Endothelial cell (in vitro differentiated cells): ENCODE results near the gene UBASH3B. TPM values are rescaled to one million over a fixed set of nuclear protein-coding genes. Genes with fewer than 3 reads are reported as not detected.

Source experiments
- DNase-seq: peaks from one replicate; pipeline ENCODE4 v3.0.0; 2021; ENCODE audit warnings: low spot score
- H3K27ac Mint-ChIP-seq: one replicate; pipeline ENCODE4 v1.8.0; 2021; ENCODE audit warnings: mixed read lengths, inconsistent platforms; ENCODE audit not compliant: unreplicated experiment
- H3K27me3 Mint-ChIP-seq: one replicate; pipeline ENCODE4 v1.8.0; 2021; ENCODE audit warnings: mild to moderate bottlenecking, moderate library complexity, mixed read lengths, inconsistent platforms; ENCODE audit not compliant: unreplicated experiment
- H3K36me3 Mint-ChIP-seq: one replicate; pipeline ENCODE4 v1.8.0; 2021; ENCODE audit warnings: mild to moderate bottlenecking, low read depth, mixed read lengths, inconsistent platforms; ENCODE audit not compliant: unreplicated experiment
- H3K4me1 Mint-ChIP-seq: one replicate; pipeline ENCODE4 v1.8.0; 2021; ENCODE audit warnings: mild to moderate bottlenecking, mixed read lengths, inconsistent platforms; ENCODE audit not compliant: unreplicated experiment
- H3K4me3 Mint-ChIP-seq: one replicate; pipeline ENCODE4 v1.8.0; 2021; ENCODE audit warnings: mild to moderate bottlenecking, mixed read lengths, inconsistent platforms; ENCODE audit not compliant: unreplicated experiment
- H3K9me3 Mint-ChIP-seq: one replicate; pipeline ENCODE4 v1.8.0; 2021; ENCODE audit warnings: mixed read lengths, inconsistent platforms; ENCODE audit not compliant: unreplicated experiment
- CTCF ChIP-seq: fragments of 200-600 bp; sonication (generic); IDR thresholded peaks from one replicate; pipeline ENCODE4 v1.5.0; 2021; ENCODE audit warnings: antibody characterized with exemption; ENCODE audit not compliant: unreplicated experiment
- total RNA-seq: library from RNA; stranded (reverse); fragmentation: NEBNext Ultra II Directional; extraction: Animal tissue kit (Norgen Biotek cat#: 25700); gene quantifications from one replicate; pipeline ENCODE4 v1.2.1, GENCODE V29; 2021; ENCODE audit not compliant: unreplicated experiment

UBASH3B gene
- total RNA-seq, 1 donor from 2014 or later = 43.3 TPM

- peaks cover 14% of the 10 kb centered on the region for H3K4me1 Mint-ChIP-seq
- H3K4me3 Mint-ChIP-seq = no peak overlapping the region
- DNase-seq = no peak
- H3K36me3 Mint-ChIP-seq = peaks cover 17% of the 10 kb centered on the region
- no peak for TF ChIP-seq CTCF
- no peaks in the 10 kb centered on the region for H3K27me3 Mint-ChIP-seq
- H3K9me3 Mint-ChIP-seq = peaks cover 5% of the 10 kb centered on the region
- H3K27ac Mint-ChIP-seq = no peak overlapping the region
These were observed 160.4 kb downstream of the UBASH3B start for GRCh38 chr11:122815900-122816299.

GRCh38 chr11:122816761-122817520 is 161.4 kb downstream of the UBASH3B start:
- Mint-ChIP-seq H3K9me3 (peaks cover 5% of the 10 kb centered on the region), H3K4me1 (peaks cover 14% of the 10 kb centered on the region), H3K27me3 (no peaks in the 10 kb centered on the region), H3K4me3 (no peak overlapping the region), H3K27ac (no peak overlapping the region), H3K36me3 (peaks cover 26% of the 10 kb centered on the region)
- no peak for DNase-seq
- no peak for TF ChIP-seq CTCF

GRCh38 chr11:122820158-122820557 is 164.6 kb downstream of the UBASH3B start:
- no peak for TF ChIP-seq CTCF
- Mint-ChIP-seq H3K4me1 (peaks cover 2% of the 10 kb centered on the region), H3K9me3 (peaks cover 24% of the 10 kb centered on the region), H3K4me3 (no peak overlapping the region), H3K36me3 (peaks cover 51% of the 10 kb centered on the region), H3K27ac (no peak overlapping the region), H3K27me3 (no peaks in the 10 kb centered on the region)
- no peak for DNase-seq

DNA sequence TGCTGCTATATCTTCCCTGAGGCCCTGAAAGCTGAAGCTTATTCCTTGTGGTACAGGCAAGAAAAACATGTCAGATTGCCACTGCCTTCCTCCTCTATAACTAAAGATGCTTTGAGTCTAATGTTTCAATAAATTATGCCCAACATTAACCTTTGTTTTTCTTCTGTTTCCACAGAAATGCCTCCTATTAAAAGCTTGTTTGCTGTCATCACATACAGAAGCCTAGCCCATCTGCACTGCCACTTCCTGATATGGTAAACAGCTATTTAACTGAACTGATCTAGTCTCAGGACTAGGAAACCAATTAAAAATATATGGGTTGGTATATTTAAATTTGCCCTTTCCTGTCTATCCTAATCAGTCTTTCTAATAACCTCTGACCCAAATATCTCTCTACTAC is 165.6 kb downstream of the UBASH3B start:
- Mint-ChIP-seq H3K4me3 (no peak overlapping the region), H3K36me3 (peaks cover 61% of the 10 kb centered on the region), H3K27me3 (no peaks in the 10 kb centered on the region), H3K9me3 (peaks cover 31% of the 10 kb centered on the region), H3K4me1 (no peaks in the 10 kb centered on the region), H3K27ac (no peak overlapping the region)
- no peak for DNase-seq
- TF ChIP-seq CTCF = no peak

DNA sequence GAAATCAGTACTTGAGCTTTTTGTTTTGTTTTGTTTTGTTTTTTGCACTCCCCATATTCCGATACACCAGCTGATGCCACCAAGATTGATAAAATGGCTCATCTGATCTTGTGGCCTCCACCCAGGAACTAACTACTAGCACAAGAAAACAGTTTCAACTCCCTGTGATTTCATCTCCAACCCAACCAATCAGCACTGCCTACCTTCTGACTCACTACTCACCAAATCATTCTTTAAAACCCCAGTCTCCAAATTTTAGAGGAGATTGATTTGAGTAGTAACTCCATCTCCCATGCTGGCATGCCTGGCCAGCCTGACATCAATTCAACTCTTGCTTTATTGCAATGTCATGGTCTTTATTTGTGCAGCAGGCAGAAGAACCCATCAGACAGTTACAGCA is 166.7 kb downstream of the UBASH3B start:
- no peak for TF ChIP-seq CTCF
- Mint-ChIP-seq H3K4me1 (no peaks in the 10 kb centered on the region), H3K27me3 (no peaks in the 10 kb centered on the region), H3K36me3 (peaks cover 64% of the 10 kb centered on the region), H3K27ac (no peak overlapping the region), H3K4me3 (peak overlapping the region; percentile 33), H3K9me3 (peaks cover 34% of the 10 kb centered on the region)
- no peak for DNase-seq
